Fibroblast of lung (primary cell): ENCODE results near the gene VWA3B. TPM values are rescaled to one million over a fixed set of nuclear protein-coding genes. Genes with fewer than 3 reads are reported as not detected.

Experiments
- DNase-seq, 2 donors: peaks; one replicate each; pipeline versions ENCODE4 v3.0.0 to v3.0.0-alpha.2; 2010; ENCODE audit warnings: low read depth in 2 of 2
- H2AFZ ChIP-seq: 2 replicates; pipeline ENCODE4 v1.5.1; 2012; ENCODE audit warnings: low read length, control low read depth, inconsistent platforms
- H3K27ac ChIP-seq: 2 replicates; pipeline ENCODE4 v1.5.1; 2011; ENCODE audit warnings: low read length, control low read depth; ENCODE audit not compliant: insufficient read depth
- H3K27me3 ChIP-seq: 2 replicates; pipeline ENCODE4 v1.5.1; 2011; ENCODE audit warnings: mild to moderate bottlenecking, low read length; ENCODE audit not compliant: control insufficient read depth, insufficient read depth
- H3K36me3 ChIP-seq: 2 replicates; pipeline ENCODE4 v1.5.1; 2011; ENCODE audit warnings: low read length; ENCODE audit not compliant: control insufficient read depth, insufficient read depth
- H3K4me1 ChIP-seq: 2 replicates; pipeline ENCODE4 v1.5.1; 2011; ENCODE audit warnings: low read length; ENCODE audit not compliant: control insufficient read depth, insufficient read depth; ENCODE audit errors: extremely low read depth
- H3K4me2 ChIP-seq: 2 replicates; pipeline ENCODE4 v1.5.1; 2011; ENCODE audit warnings: low read length, control low read depth; ENCODE audit not compliant: insufficient read depth; ENCODE audit errors: extremely low read depth
- H3K4me3 ChIP-seq, 4 experiments: fragments of 200-600 bp in 1 of 4; sonication (generic) in 1 of 4; replicated peaks in 1 of 4; 2 replicates each; pipeline ENCODE4 v1.5.1; 2011 to 2016; ENCODE audit warnings: low read length in 4 of 4, low read depth in 3 of 4, mild to moderate bottlenecking in 3 of 4, control low read depth in 2 of 4, inconsistent platforms in 1 of 4, mixed read lengths in 1 of 4; ENCODE audit not compliant: insufficient read depth in 1 of 4; ENCODE audit errors: control extremely low read depth in 1 of 4
- H3K79me2 ChIP-seq: 2 replicates; pipeline ENCODE4 v1.5.1; 2012; ENCODE audit warnings: mild to moderate bottlenecking, low read length, inconsistent platforms; ENCODE audit not compliant: control insufficient read depth, insufficient read depth
- H3K9ac ChIP-seq: 2 replicates; pipeline ENCODE4 v1.5.1; 2011; ENCODE audit warnings: mild to moderate bottlenecking, low read length, control low read depth; ENCODE audit not compliant: insufficient read depth
- H3K9me3 ChIP-seq: 2 replicates; pipeline ENCODE4 v1.5.1; 2012; ENCODE audit warnings: low read depth, low read length; ENCODE audit not compliant: control insufficient read depth, insufficient read depth
- H4K20me1 ChIP-seq: 2 replicates; pipeline ENCODE4 v1.5.1; 2011; ENCODE audit warnings: low read length; ENCODE audit not compliant: control insufficient read depth, insufficient read depth; ENCODE audit errors: extremely low read depth
- EZH2 ChIP-seq: IDR thresholded peaks from 2 replicates; pipeline ENCODE4 v1.5.1; 2012; ENCODE audit warnings: low read length, control low read depth, mild to moderate bottlenecking; ENCODE audit errors: missing control alignments
- polyA plus RNA-seq, 2 donors: library from polyadenylated mRNA; depleted of rRNA in 1 of 2; stranded (reverse) in 1 of 2; unstranded in 1 of 2; fragments of >200 nt; gene quantifications; 2 replicates each; pipeline ENCODE4 v1.2.1, GENCODE V29; 2011 to 2012; ENCODE audit warnings: missing spikeins in 1 of 2
- total RNA-seq: library from RNA; depleted of rRNA; stranded (reverse); fragments of >200 nt; gene quantifications from 2 replicates; pipeline ENCODE4 v1.2.1, GENCODE V29; 2014
- TF ChIP-seq, protein P1 (sequence below), 2 donors: IDR thresholded peaks in 1 of 2; conservative IDR thresholded peaks in 1 of 2; 1 replicate in 1 of 2; 2 replicates in 1 of 2; pipeline ENCODE4 v1.5.1; 2011 to 2012; ENCODE audit warnings: low read length in 2 of 2, control low read depth in 1 of 2, inconsistent platforms in 1 of 2, low read depth in 1 of 2, mild to moderate bottlenecking in 1 of 2

Gene VWA3B
- total and polyA plus RNA-seq, 2 donors (not counting 1 experiment from before 2014, with no cell fraction given): 0.17 TPM; not detected in 1

DNA sequence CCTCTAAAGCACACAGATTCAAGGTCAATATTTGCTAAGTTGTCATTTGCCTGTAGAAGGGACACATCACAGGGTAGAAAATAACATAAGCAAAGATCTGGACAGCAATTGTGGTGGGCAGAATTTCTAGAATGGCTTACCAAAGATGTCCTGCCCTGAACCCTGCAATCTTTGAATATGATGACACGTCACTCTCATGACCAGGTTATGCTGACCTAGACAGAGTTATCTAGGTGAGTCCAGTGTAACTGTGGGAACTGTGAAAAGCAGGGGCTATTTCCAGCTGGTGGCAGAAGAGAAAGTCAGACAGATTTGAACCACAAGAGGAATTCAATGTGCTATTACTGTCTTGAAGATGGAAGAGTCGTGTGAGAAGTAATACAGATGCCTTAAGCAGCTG is 147.0 kb downstream of the VWA3B start:
- no peaks in the 10 kb centered on the region for H3K36me3 ChIP-seq
- H3K27ac ChIP-seq: no peak overlapping the region
- no peaks in the 10 kb centered on the region for H3K79me2 ChIP-seq
- no peak overlapping the region for H3K4me3 ChIP-seq
- H3K4me2 ChIP-seq: no peak overlapping the region
- TF ChIP-seq EZH2: no peak
- TF ChIP-seq, protein P1, sequence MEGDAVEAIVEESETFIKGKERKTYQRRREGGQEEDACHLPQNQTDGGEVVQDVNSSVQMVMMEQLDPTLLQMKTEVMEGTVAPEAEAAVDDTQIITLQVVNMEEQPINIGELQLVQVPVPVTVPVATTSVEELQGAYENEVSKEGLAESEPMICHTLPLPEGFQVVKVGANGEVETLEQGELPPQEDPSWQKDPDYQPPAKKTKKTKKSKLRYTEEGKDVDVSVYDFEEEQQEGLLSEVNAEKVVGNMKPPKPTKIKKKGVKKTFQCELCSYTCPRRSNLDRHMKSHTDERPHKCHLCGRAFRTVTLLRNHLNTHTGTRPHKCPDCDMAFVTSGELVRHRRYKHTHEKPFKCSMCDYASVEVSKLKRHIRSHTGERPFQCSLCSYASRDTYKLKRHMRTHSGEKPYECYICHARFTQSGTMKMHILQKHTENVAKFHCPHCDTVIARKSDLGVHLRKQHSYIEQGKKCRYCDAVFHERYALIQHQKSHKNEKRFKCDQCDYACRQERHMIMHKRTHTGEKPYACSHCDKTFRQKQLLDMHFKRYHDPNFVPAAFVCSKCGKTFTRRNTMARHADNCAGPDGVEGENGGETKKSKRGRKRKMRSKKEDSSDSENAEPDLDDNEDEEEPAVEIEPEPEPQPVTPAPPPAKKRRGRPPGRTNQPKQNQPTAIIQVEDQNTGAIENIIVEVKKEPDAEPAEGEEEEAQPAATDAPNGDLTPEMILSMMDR (conservative IDR thresholded peaks at IDR 0.05 in 1 of 2, IDR thresholded peaks at IDR 0.05 in 1 of 2; ENCODE audit: low read depth in 1 of 2, low read length in 2 of 2): no peak
- no peaks in the 10 kb centered on the region for H3K4me1 ChIP-seq
- H2AFZ ChIP-seq: no peak overlapping the region
- H3K9ac ChIP-seq: no peak overlapping the region
- H3K27me3 ChIP-seq: no peaks in the 10 kb centered on the region
- H4K20me1 ChIP-seq: no peaks in the 10 kb centered on the region
- H3K9me3 ChIP-seq: no peaks in the 10 kb centered on the region
- no peak for DNase-seq

DNA sequence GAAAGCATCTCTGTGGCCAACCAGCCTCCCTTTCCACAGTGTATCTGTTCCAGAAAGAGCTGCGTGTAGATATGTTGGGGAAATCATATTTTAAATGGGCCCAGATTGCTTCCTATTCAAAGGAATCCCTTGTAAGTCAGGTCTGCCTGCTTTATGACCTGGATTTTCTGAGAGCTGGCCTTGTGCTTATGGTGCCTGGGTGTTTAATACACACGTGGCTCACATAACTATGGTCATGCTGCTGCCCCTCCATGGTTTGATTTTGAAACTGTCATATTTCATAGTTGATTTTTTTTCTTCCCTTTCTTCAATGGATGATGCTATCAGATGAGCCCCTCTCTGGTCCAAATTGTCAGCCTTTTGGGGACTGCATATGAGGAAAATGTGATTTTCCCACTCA is 147.8 kb downstream of the VWA3B start:
- Histone ChIP-seq H3K79me2 (no peaks in the 10 kb centered on the region), H3K36me3 (no peaks in the 10 kb centered on the region), H3K4me2 (no peak overlapping the region), H3K4me1 (no peaks in the 10 kb centered on the region), H3K27me3 (no peaks in the 10 kb centered on the region), H2AFZ (no peak overlapping the region), H4K20me1 (no peaks in the 10 kb centered on the region), H3K9me3 (no peaks in the 10 kb centered on the region), H3K27ac (no peak overlapping the region), H3K9ac (no peak overlapping the region), H3K4me3 (no peak overlapping the region)
- DNase-seq: no peak
- TF ChIP-seq EZH2: no peak
- TF ChIP-seq, protein P1 (conservative IDR thresholded peaks at IDR 0.05 in 1 of 2, IDR thresholded peaks at IDR 0.05 in 1 of 2; ENCODE audit: low read depth in 1 of 2, low read length in 2 of 2): no peak

DNA sequence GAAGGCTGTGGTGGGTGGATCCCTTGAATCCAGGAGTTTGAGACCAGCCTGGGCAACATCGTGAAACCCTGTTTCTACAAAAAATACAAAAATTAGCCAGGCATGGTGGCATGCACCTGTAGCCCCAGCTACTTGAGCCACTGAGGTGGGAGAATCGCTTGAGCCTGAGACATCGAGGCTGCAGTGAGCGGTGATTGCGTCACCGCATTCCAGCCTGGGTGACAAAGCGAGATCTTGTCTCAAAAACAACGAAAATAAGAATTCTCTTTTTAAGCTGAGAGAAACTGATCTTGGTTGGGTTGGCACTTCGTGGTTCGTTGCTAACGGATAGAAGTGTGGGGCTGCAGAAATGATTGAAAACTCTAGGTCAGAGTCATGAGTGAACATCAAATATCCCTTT is 150.0 kb downstream of the VWA3B start:
- H3K36me3 ChIP-seq: no peaks in the 10 kb centered on the region
- no peak overlapping the region for H2AFZ ChIP-seq
- DNase-seq: no peak
- no peak overlapping the region for H3K4me2 ChIP-seq
- H4K20me1 ChIP-seq: no peaks in the 10 kb centered on the region
- H3K9me3 ChIP-seq: no peaks in the 10 kb centered on the region
- H3K79me2 ChIP-seq: no peaks in the 10 kb centered on the region
- no peak overlapping the region for H3K4me3 ChIP-seq
- TF ChIP-seq, protein P1 (conservative IDR thresholded peaks at IDR 0.05 in 1 of 2, IDR thresholded peaks at IDR 0.05 in 1 of 2; ENCODE audit: low read depth in 1 of 2, low read length in 2 of 2): no peak
- no peak for TF ChIP-seq EZH2
- H3K27me3 ChIP-seq: no peaks in the 10 kb centered on the region
- H3K9ac ChIP-seq: no peak overlapping the region
- H3K4me1 ChIP-seq: no peaks in the 10 kb centered on the region
- no peak overlapping the region for H3K27ac ChIP-seq
